K562 (cell line): ENCODE data around the gene RPLP2. TPM values are rescaled to one million over a fixed set of nuclear protein-coding genes. Genes with fewer than 3 reads are reported as not detected.
A peak's percentile ranks its signal among the peaks of the same experiment; 100 is the strongest.

Source experiments
- EHMT2 ChIP-seq: fragments of 450-650 bp; IDR thresholded peaks from 2 replicates; pipeline ENCODE4 v1.6.1; 2018; ENCODE audit warnings: antibody characterized with exemption
- FIP1L1 ChIP-seq: fragments of 200-400 bp; formaldehyde crosslinking; IDR thresholded peaks from 2 replicates; pipeline ENCODE4 v1.6.1; 2018; ENCODE audit warnings: mild to moderate bottlenecking, low read depth, low read length; ENCODE audit not compliant: poor library complexity, severe bottlenecking
- FOXA3 ChIP-seq, 2 experiments: fragments of 450-650 bp in 1 of 2; sonication (generic) in 1 of 2; formaldehyde crosslinking; IDR thresholded peaks in 1 of 2; conservative IDR thresholded peaks in 1 of 2; 2 replicates each; pipeline versions ENCODE4 v1.4.0 to v1.8.0; 2020 to 2022; ENCODE audit warnings: mild to moderate bottlenecking in 2 of 2, missing genetic modification reagents in 1 of 2
- FOXM1 ChIP-seq, 2 experiments: fragments of 450-650 bp in 1 of 2; sonication (generic) in 1 of 2; formaldehyde crosslinking in 1 of 2; IDR thresholded peaks; 2 replicates each; pipeline versions ENCODE4 v1.6.1 to v1.9.0; 2017 to 2022; ENCODE audit warnings: low read depth in 2 of 2, mild to moderate bottlenecking in 2 of 2, missing genetic modification reagents in 1 of 2, moderate library complexity in 1 of 2
- GATAD2B ChIP-seq: fragments of 450-650 bp; IDR thresholded peaks from 2 replicates; pipeline ENCODE4 v1.6.1; 2017; ENCODE audit warnings: mild to moderate bottlenecking, borderline replicate concordance
- JUN ChIP-seq, 2 experiments: sonication (generic) in 1 of 2; formaldehyde crosslinking in 1 of 2; IDR thresholded peaks; 2 replicates each; pipeline versions ENCODE4 v1.6.1 to v1.8.0; 2012 to 2022; ENCODE audit warnings: borderline replicate concordance in 2 of 2, mild to moderate bottlenecking in 2 of 2, improper control_type of control experiment in 1 of 2, low read depth in 1 of 2, low read length in 1 of 2, missing genetic modification reagents in 1 of 2
- MAFG ChIP-seq: fragments of 450-650 bp; conservative IDR thresholded peaks from 2 replicates; pipeline ENCODE4 v1.6.1; 2016; ENCODE audit warnings: missing genetic modification characterization, missing compliant biosample characterization
- PRDM10 ChIP-seq: fragments of 450-650 bp; IDR thresholded peaks from 2 replicates; pipeline ENCODE4 v1.6.1; 2018; ENCODE audit not compliant: partially characterized antibody
- TAF15 ChIP-seq: fragments of 200-400 bp; formaldehyde crosslinking; IDR thresholded peaks from 2 replicates; pipeline ENCODE4 v1.6.1; 2017; ENCODE audit warnings: mild to moderate bottlenecking, low read depth, low read length, moderate library complexity
- XRCC5 ChIP-seq: fragments of 200-400 bp; formaldehyde crosslinking; IDR thresholded peaks from 2 replicates; pipeline ENCODE4 v1.6.1; 2017; ENCODE audit warnings: low read depth, mild to moderate bottlenecking, low read length
- ZKSCAN1 ChIP-seq: fragments of 150-350 bp; IDR thresholded peaks from 2 replicates; pipeline ENCODE4 v1.6.1; 2016; ENCODE audit warnings: low read depth, low read length
- ZMIZ1 ChIP-seq, 2 experiments: fragments of 150-350 bp in 1 of 2; IDR thresholded peaks; 2 replicates each; pipeline ENCODE4 v1.6.1; 2012 to 2016; ENCODE audit warnings: low read depth in 2 of 2, low read length in 2 of 2, mild to moderate bottlenecking in 1 of 2, moderate library complexity in 1 of 2
- ZNF12 ChIP-seq: sonication (generic); formaldehyde crosslinking; IDR thresholded peaks from 2 replicates; pipeline ENCODE4 v1.4.0; 2020; ENCODE audit warnings: mild to moderate bottlenecking, missing genetic modification reagents
- ZNF140 ChIP-seq: fragments of 250-450 bp; sonication (Bioruptor Pico); IDR thresholded peaks from 2 replicates; pipeline ENCODE4 v1.8.0; 2021; ENCODE audit warnings: moderate library complexity, mild to moderate bottlenecking, inconsistent platforms
- ZNF143 ChIP-seq: sonication (generic); formaldehyde crosslinking; IDR thresholded peaks from 2 replicates; pipeline ENCODE4 v1.9.0; 2022; ENCODE audit warnings: mild to moderate bottlenecking, missing genetic modification reagents
- ZNF217 ChIP-seq: sonication (generic); formaldehyde crosslinking; IDR thresholded peaks from 2 replicates; pipeline ENCODE4 v1.8.0; 2022; ENCODE audit warnings: mild to moderate bottlenecking, missing genetic modification reagents
- ZNF644 ChIP-seq: fragments of 200-800 bp; sonication (Bioruptor generic); IDR thresholded peaks from 2 replicates; pipeline ENCODE4 v1.6.1; 2016; ENCODE audit warnings: low read depth, missing genetic modification characterization, missing compliant biosample characterization
- polyA plus RNA-seq, 8 experiments: library from polyadenylated mRNA; depleted of rRNA in 4 of 8; stranded (reverse) in 5 of 8; unstranded in 3 of 8; fragments of >200 nt; fragmentation: Nextera tagmentation in 2 of 8; fragmentation: Illumina TruSeq in 1 of 8; extraction: Ambion mirVana in 2 of 8; extraction: Trizol in 1 of 8; gene quantifications; 2 replicates each; pipeline versions ENCODE4 v1.2.1 to v1.2.3, GENCODE V29; 2011 to 2014; ENCODE audit warnings: inconsistent platforms in 1 of 8, missing spikeins in 1 of 8
- total RNA-seq, 7 experiments: library from RNA; depleted of rRNA in 6 of 7; stranded (reverse); fragments of >200 nt in 6 of 7; fragmentation: Illumina TruSeq in 2 of 7; extraction: Trizol in 2 of 7; gene quantifications; 2 replicates each; pipeline versions ENCODE4 v1.2.1 to v1.2.3, GENCODE V29; 2011 to 2021; ENCODE audit warnings: low replicate concordance in 1 of 7
- TF ChIP-seq, protein P1 (sequence below): sonication (generic); formaldehyde crosslinking; IDR thresholded peaks from 2 replicates; pipeline ENCODE4 v1.9.0; 2022; ENCODE audit warnings: mild to moderate bottlenecking, missing genetic modification reagents

The RPLP2 gene
- total and polyA plus RNA-seq, 9 of the 15 experiments (the other 6 are each of a cell fraction or from before 2014, with no cell fraction given) = 528 to 3,807 (median 1,633) TPM

DNA sequence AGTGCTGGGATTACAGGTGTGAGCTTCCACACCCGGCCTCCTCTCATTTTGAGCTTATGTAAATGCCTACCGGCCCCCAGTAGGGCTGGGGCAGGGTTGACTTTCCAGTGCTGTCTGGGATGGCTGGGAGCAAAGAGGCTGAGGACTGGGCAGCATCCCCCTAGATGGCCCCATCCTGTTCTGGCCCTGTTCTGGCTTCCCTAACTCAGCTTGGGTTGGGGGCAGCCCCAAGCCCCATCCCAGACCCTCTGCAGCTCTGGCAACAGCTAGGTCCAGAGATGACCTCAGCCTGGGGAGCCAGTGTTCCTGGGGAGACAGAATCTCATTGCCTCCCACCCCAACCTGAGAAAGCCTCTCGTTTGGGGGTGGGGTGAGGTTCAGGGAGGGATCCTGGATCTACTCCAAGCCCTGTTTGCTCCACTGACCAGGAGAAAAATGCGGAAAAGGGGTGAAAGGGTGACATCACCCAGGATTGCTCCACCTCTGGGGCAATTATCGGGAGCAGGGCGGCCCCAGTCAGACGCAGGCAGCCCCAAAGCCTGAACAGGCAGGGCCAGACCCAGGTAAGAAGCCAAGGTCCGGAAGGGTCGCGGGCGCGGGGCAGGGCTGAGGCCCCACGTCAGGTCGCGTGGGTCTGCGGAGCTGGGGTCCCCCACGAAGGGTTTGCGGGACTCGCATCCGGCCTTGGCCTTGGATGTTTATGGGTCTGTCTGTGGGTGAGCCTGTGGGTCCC is 8.8 kb downstream of the RPLP2 start, which contains the start of gene PNPLA2 (continued):
- peak; percentile 10 for TF ChIP-seq PRDM10
- TF ChIP-seq ZNF12 = no peak
- no peak for TF ChIP-seq TAF15
- TF ChIP-seq, protein P1, sequence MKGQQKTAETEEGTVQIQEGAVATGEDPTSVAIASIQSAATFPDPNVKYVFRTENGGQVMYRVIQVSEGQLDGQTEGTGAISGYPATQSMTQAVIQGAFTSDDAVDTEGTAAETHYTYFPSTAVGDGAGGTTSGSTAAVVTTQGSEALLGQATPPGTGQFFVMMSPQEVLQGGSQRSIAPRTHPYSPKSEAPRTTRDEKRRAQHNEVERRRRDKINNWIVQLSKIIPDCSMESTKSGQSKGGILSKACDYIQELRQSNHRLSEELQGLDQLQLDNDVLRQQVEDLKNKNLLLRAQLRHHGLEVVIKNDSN (CRISPR knock-in tag) = peak; percentile 35; the same call in 1 of the 2 replicates
- no peak for TF ChIP-seq ZNF217 (CRISPR knock-in tag)
- no peak for TF ChIP-seq EHMT2
- 0 out of 2 replicates have a peak, but pooled peaks have one; percentile 35 for TF ChIP-seq ZNF143 (CRISPR knock-in tag)
- TF ChIP-seq FOXM1 (IDR thresholded peaks at IDR 0.05; ENCODE audit: low read depth) = no peak
- TF ChIP-seq FOXM1 (CRISPR knock-in tag; IDR thresholded peaks at IDR 0.05; ENCODE audit: low read depth) = no peak
- no peak; the same call in 1 of the 2 replicates for TF ChIP-seq JUN (IDR thresholded peaks at IDR 0.05; ENCODE audit: borderline replicate concordance, low read depth, low read length)
- peak; percentile 78; the same call in 1 of the 2 replicates for TF ChIP-seq JUN (CRISPR knock-in tag; IDR thresholded peaks at IDR 0.05; ENCODE audit: borderline replicate concordance)
- no peak for TF ChIP-seq ZNF644
- TF ChIP-seq FIP1L1 = peak; percentile 7
- 0 out of 4 replicates have a peak, but pooled peaks of 1 of the 2 experiments have one; percentile 66 for TF ChIP-seq FOXA3 (CRISPR knock-in tag; conservative IDR thresholded peaks at IDR 0.05 in 1 of 2, IDR thresholded peaks at IDR 0.05 in 1 of 2)
- no peak for TF ChIP-seq MAFG (tag)
- TF ChIP-seq ZKSCAN1 = no peak
- no peak for TF ChIP-seq ZNF140 (CRISPR knock-in tag)
- peak; percentile 8; the same call in 1 of the 2 replicates for TF ChIP-seq GATAD2B
- TF ChIP-seq XRCC5 = no peak
- TF ChIP-seq ZMIZ1 (IDR thresholded peaks at IDR 0.05; ENCODE audit: low read depth in 2 of 2, low read length in 2 of 2) = no peak
